Thyroid gland (tissue), 4 donors: ENCODE data around the gene TAF10. TPM values are rescaled to one million over a fixed set of nuclear protein-coding genes. Genes with fewer than 3 reads are reported as not detected.

Source experiments
- DNase-seq, 2 donors: peaks; one replicate each; pipeline ENCODE4 v3.0.0-alpha.2; 2019
- H3K27ac ChIP-seq, 3 donors: fragments of 200-600 bp; sonication (generic); 1 replicate in 2 of 3; 2 replicates in 1 of 3; pipeline ENCODE4 v1.5.1; 2016 to 2019; ENCODE audit warnings: mild to moderate bottlenecking in 1 of 3, moderate library complexity in 1 of 3
- H3K27me3 ChIP-seq: fragments of 200-600 bp; sonication (generic); one replicate; pipeline ENCODE4 v1.5.1; 2019
- H3K36me3 ChIP-seq, 2 donors: fragments of 200-600 bp; sonication (generic); one replicate each; pipeline ENCODE4 v1.5.1; 2016 to 2019
- H3K4me1 ChIP-seq, 2 donors: fragments of 200-600 bp; sonication (generic); one replicate each; pipeline ENCODE4 v1.5.1; 2017 to 2019
- H3K4me3 ChIP-seq, 3 donors: fragments of 200-600 bp; sonication (generic); replicated peaks in 1 of 3; 1 replicate in 2 of 3; 2 replicates in 1 of 3; pipeline ENCODE4 v1.5.1; 2016; ENCODE audit warnings: mild to moderate bottlenecking in 1 of 3
- H3K9me3 ChIP-seq: fragments of 200-600 bp; sonication (generic); one replicate; pipeline ENCODE4 v1.5.1; 2017
- POLR2A ChIP-seq, 2 donors: fragments of 450-650 bp; IDR thresholded peaks; one replicate each; pipeline ENCODE4 v1.6.1; 2017; ENCODE audit warnings: antibody characterized with exemption in 2 of 2, mild to moderate bottlenecking in 2 of 2, moderate library complexity in 1 of 2
- WGBS, 2 donors: methylation state at CpG; one replicate each; pipeline ENCODE4 v1.1.5; 2017; 5-methylcytosine and 5-hydroxymethylcytosine counted together
- intact Hi-C: fragments of 100-400 bp; cut with DNase I; formaldehyde crosslinking; loops from one replicate; pipeline ENCODE4 v1.15.1; 2023
- total RNA-seq, 4 donors: library from RNA; depleted of rRNA; stranded (reverse); fragments of >200 nt; gene quantifications; one replicate each; pipeline ENCODE4 v1.2.3, GENCODE V29; 2016
- TF ChIP-seq, protein P1 (sequence below), 6 experiments: fragments of 200-600 bp in 3 of 6; fragments of 450-650 bp in 3 of 6; sonication (generic) in 3 of 6; IDR thresholded peaks; one replicate each; pipeline ENCODE4 v1.5.1; 2016 to 2019; ENCODE audit warnings: antibody characterized with exemption in 6 of 6, mild to moderate bottlenecking in 2 of 6, inconsistent platforms in 1 of 6, moderate library complexity in 1 of 6

TAF10 gene
- total RNA-seq, 4 donors from 2014 or later, result 96.6 to 113 (median 108) TPM

DNA sequence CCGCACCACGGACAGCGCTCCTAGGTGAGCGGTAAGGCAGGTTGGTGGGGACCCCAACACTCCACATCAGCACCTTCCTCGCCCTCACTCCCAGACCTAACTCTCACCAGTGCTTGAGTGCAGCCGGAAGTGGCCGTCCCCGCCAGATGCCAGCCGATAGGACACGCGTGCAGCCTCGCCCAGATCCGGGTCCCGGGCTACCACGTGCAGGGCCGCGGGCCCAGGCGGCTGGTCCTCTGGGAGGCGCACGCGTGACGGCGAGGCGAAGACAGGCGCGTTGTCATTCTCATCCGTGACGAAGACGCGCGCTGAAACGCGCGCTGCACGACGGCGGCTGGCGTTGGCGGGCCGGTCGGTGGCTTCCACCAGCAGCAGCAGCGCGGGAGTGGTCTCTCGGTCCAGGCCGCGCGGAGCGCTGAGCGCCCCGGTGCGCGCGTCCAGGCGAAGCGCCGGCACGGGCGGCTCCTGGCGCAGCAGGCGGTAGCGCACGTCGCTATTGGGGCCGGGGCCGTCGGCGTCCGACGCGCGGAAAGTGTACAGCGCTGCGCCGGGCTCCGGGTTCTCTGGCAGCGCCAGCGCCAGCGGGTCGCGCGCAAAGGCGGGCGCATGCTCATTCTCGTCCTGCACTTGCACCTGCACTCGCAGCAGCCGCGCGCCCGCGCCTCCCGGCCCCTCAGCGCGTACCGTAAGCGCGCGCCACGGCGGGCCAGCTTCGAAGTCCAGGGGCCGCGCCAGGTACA is 18.0 kb upstream of the TAF10 start:
- WGBS, 2 donors, result 65 to 78% methylated on average over 41 to 68 of the region's 102 CpGs
- peaks cover 0 to 3% of the 10 kb centered on the region in 2 donors for H3K36me3 ChIP-seq
- H3K4me3 ChIP-seq, result peak overlapping the region in 1 of 3 donors; percentile 24

DNA sequence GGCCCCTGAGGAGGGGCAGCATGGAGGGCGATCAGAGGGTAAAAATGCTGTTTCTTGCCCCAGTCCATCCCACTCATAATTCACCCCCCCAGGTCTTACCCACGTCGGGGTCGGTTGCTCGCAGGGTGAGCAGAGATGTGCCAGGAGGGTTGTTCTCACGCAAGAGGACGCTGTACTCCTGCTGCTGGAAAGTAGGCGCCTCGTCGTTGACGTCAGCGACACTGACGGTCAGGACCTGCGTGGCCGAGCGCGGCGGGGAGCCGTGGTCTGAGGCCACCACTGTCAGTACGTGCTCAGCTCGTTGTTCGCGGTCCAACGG is 17.5 kb upstream of the TAF10 start:
- Histone ChIP-seq H3K4me1 (peaks cover 0 to 7% of the 10 kb centered on the region in 2 donors), H3K27ac (no peak overlapping the region), H3K36me3 (peaks cover 0 to 3% of the 10 kb centered on the region in 2 donors), H3K27me3 (no peaks in the 10 kb centered on the region), H3K9me3 (no peaks in the 10 kb centered on the region), H3K4me3 (no peak overlapping the region)
- intact Hi-C loops, result no loop called here
- 90 to 92% methylated on average over 24 of the region's 24 CpGs for WGBS, 2 donors
- DNase-seq, result no peak
- TF ChIP-seq POLR2A (IDR thresholded peaks at IDR 0.05), result no peak
- TF ChIP-seq, protein P1, sequence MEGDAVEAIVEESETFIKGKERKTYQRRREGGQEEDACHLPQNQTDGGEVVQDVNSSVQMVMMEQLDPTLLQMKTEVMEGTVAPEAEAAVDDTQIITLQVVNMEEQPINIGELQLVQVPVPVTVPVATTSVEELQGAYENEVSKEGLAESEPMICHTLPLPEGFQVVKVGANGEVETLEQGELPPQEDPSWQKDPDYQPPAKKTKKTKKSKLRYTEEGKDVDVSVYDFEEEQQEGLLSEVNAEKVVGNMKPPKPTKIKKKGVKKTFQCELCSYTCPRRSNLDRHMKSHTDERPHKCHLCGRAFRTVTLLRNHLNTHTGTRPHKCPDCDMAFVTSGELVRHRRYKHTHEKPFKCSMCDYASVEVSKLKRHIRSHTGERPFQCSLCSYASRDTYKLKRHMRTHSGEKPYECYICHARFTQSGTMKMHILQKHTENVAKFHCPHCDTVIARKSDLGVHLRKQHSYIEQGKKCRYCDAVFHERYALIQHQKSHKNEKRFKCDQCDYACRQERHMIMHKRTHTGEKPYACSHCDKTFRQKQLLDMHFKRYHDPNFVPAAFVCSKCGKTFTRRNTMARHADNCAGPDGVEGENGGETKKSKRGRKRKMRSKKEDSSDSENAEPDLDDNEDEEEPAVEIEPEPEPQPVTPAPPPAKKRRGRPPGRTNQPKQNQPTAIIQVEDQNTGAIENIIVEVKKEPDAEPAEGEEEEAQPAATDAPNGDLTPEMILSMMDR (IDR thresholded peaks at IDR 0.05), result no peak

More for the DNA sequence above, 18.0 kb upstream of the TAF10 start:
- H3K4me1 ChIP-seq, result peaks cover 0 to 10% of the 10 kb centered on the region in 2 donors
- intact Hi-C loops, result no loop called here
- H3K27me3 ChIP-seq, result no peaks in the 10 kb centered on the region
- H3K9me3 ChIP-seq, result no peaks in the 10 kb centered on the region
- no peak overlapping the region for H3K27ac ChIP-seq
- DNase-seq, result peak in 1 of 2 donors; percentile 34
- TF ChIP-seq, protein P1 (IDR thresholded peaks at IDR 0.05), result no peak
- TF ChIP-seq POLR2A (IDR thresholded peaks at IDR 0.05), result no peak

DNA sequence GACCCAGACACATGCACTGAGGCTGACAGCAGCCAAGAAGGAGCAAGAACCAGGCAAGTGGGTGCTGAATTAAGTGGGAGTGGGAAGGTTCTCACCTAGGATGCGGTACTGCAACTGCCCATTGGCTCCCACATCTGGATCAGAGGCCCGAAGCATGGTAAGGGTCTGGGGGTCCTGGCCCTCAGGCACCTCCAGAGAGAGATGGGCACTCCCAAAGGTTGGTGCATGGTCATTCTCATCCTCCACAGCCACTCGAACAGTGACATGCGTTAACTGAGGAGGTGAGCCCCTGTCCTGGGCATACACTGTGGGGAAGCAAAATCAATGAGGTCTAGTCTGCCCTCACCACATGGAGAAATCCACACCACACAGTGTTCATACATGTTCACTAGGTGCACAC is 16.5 kb upstream of the TAF10 start:
- no peak for DNase-seq
- H3K27ac ChIP-seq, result no peak overlapping the region
- no peak for TF ChIP-seq POLR2A (IDR thresholded peaks at IDR 0.05)
- TF ChIP-seq, protein P1 (IDR thresholded peaks at IDR 0.05), result no peak
- WGBS, 2 donors, result 86 to 100% methylated on average over 4 of the region's 4 CpGs
- H3K4me1 ChIP-seq, result peaks cover 0 to 7% of the 10 kb centered on the region in 2 donors
- no peak overlapping the region for H3K4me3 ChIP-seq
- no peaks in the 10 kb centered on the region for H3K9me3 ChIP-seq
- H3K27me3 ChIP-seq, result no peaks in the 10 kb centered on the region
- H3K36me3 ChIP-seq, result peaks cover 0 to 3% of the 10 kb centered on the region in 2 donors
- intact Hi-C loops, result no loop called here

DNA sequence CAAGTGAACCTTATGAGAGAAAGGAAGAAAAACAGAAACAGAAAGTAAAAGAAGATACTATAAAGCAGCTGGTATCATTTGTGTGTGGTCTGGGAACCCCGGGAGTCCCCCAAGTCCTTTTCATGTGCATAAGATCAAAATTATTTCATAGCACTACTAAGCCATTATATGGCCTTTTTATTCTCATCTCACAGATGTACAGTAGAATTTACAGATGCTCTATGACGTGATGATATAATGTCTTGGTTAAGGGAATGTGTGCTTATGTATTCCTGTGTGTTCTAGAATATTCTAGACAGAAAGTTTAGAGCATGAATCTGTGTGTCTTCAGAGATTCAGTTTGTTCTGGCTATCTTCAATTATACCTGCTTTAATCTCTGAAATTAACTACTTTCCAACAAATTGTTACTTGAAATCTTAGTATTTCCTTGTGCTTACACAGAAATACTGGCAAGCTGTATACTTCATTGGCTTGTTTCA is 15.8 kb upstream of the TAF10 start:
- Histone ChIP-seq H3K27ac (no peak overlapping the region), H3K9me3 (no peaks in the 10 kb centered on the region), H3K36me3 (peaks cover 0 to 3% of the 10 kb centered on the region in 2 donors), H3K4me3 (no peak overlapping the region), H3K27me3 (no peaks in the 10 kb centered on the region), H3K4me1 (peaks cover 0 to 7% of the 10 kb centered on the region in 2 donors)
- WGBS, 2 donors, result 83 to 88% methylated on average over 2 of the region's 2 CpGs
- intact Hi-C loops, result no loop called here
- TF ChIP-seq POLR2A (IDR thresholded peaks at IDR 0.05), result no peak
- TF ChIP-seq, protein P1 (IDR thresholded peaks at IDR 0.05), result no peak
- DNase-seq, result no peak

DNA sequence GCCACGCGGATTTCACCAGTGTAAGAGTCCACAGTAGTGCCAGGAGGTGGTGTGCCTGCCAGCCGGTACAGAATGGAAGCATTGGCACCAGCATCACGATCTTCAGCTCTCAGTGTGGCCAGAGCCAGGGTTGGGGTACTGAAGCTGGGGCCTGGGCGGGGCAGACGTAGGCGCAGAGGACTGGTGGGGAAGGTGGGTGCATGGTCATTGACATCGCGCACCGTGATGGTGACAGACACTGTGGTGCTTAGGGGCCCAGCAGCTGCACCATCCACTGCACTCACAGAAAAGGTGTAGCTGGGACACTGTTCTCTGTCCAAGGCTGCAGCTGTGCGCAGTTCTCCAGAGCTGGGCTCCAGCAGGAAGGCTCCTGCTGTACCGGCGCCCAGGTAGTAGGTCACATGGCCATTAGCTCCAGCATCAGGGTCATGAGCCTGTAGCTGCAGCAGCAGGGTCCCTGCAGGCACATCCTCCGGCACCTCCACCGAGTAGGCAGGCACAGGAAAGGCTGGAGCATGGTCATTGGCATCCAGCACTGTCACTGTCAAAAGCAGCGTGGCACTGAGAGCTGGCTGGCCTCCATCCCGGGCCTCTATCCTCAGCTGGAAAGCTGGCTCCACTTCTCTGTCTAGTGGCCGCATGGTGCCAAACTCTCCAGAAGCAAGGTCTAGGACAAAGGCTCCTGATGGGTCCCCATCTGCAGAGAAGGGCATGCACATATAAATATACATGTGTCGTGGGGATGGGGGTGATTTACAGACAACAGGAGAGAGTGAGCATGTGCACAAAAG is 15.2 kb upstream of the TAF10 start:
- Histone ChIP-seq H3K36me3 (peaks cover 0 to 3% of the 10 kb centered on the region in 2 donors), H3K4me1 (peaks cover 0 to 7% of the 10 kb centered on the region in 2 donors), H3K9me3 (no peaks in the 10 kb centered on the region), H3K27me3 (no peaks in the 10 kb centered on the region), H3K4me3 (no peak overlapping the region), H3K27ac (no peak overlapping the region)
- TF ChIP-seq, protein P1 (IDR thresholded peaks at IDR 0.05), result no peak
- TF ChIP-seq POLR2A (IDR thresholded peaks at IDR 0.05), result no peak
- intact Hi-C loops, result no loop called here
- 69 to 80% methylated on average over 4 to 12 of the region's 19 CpGs for WGBS, 2 donors
- DNase-seq, result no peak
